Occipital lobe (tissue), 2 donors: Measurements from ENCODE around the gene ZAP70. TPM values are rescaled to one million over a fixed set of nuclear protein-coding genes. Genes with fewer than 3 reads are reported as not detected.
A peak's percentile ranks its signal among the peaks of the same experiment; 100 is the strongest.
"Not testable (repeated sequence)": the region's sequence is repeated elsewhere in the genome, so short reads cannot be mapped to it uniquely, and the experiment has no call there.

ENCODE experiments used
- DNase-seq: peaks from one replicate; lab custom pipeline; 2025; lab: John Stamatoyannopoulos, UW
- total RNA-seq: library from RNA; depleted of rRNA; stranded (reverse); fragments of >200 nt; gene quantifications from one replicate; pipeline ENCODE4 v1.2.3, GENCODE V29; 2014

Gene ZAP70
- total RNA-seq, 1 donor from 2014 or later = 1.1 TPM

DNA sequence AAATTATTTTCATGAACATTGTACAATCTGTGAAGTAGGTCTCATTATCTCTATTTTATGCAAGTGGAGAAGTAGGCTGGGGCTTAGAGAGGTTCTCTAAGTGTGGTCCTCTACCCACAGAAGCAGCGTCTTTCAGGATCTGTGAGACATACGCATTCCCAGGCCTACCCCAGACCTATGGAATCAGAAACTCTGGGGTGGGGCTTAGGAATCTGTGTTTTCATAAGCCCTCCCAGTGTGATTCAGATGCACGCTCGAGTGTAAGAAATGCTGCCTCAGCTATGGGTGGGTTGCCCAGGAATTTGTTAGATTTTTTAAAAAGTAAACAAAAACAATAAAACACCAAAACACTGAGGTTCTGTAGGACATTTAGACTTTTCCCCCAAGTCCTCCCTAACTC is 14.8 kb upstream of the ZAP70 start:
- no peak for DNase-seq

DNA sequence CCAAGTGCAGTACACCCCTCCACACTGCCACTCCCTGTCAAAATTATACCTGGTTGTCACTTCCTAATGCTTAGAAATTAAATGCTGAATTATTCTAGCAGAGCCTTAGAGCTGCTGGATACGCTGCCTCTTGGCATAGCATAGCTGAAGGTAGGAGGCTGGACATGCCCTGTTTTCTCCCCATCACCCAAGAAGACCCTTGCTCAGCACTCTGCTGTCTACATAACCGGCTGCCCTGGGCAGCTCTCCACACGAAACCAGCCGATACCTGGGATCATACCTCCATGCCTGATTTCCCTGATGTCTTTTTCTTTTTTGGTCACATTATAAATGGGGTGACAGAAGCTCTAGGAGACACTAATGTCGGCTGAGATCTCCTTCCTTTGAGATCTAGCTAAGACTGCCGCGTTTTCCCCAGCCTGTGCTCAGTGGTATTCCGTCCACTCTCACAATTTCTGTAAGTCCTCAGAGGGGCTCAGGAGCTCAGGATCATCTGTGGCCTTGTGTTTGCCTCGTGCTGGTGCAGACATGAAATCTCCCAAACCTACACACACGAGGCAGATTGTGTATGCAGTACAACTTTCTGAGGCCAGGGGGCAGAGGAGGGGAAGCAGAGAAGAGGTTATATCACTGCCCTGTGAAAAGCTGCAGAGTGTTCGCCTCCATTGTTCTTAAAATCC is 13.5 kb upstream of the ZAP70 start:
- DNase-seq = peak; percentile 16

GRCh38 chr2:97701186-97701585 is 12.2 kb upstream of the ZAP70 start:
- no peak for DNase-seq

GRCh38 chr2:97701851-97702465 is 11.4 kb upstream of the ZAP70 start:
- no peak for DNase-seq

- DNase-seq = no peak
These were observed 10.5 kb upstream of the ZAP70 start for GRCh38 chr2:97702731-97703470.

DNA sequence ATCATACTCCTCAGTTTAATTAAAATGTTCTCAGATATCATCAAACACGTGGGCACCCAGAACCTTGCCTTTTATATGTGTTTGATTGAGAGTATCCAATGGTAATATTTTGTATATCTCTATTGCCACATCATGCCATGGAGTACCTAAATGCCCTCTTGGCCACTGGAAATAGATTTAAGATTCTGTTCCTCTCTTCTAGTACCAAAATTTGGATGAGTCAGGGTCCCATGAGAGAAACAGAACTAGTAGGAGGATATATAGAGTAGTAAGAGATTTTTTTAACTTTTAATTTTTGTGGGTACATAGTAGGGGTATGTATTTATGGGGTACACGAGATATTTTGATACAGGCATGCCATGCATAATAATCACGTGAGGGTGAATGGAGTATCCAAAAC is 9.6 kb upstream of the ZAP70 start:
- DNase-seq = no peak

GRCh38 chr2:97704989-97705388 is 8.4 kb upstream of the ZAP70 start:
- no peak for DNase-seq

- no peak for DNase-seq
These were observed 7.3 kb upstream of the ZAP70 start for GRCh38 chr2:97706112-97706511.

GRCh38 chr2:97706708-97707345 is 6.5 kb upstream of the ZAP70 start:
- no peak for DNase-seq

GRCh38 chr2:97707362-97708047 is 5.9 kb upstream of the ZAP70 start:
- no peak for DNase-seq

- DNase-seq = no peak
These were observed 5.4 kb upstream of the ZAP70 start for GRCh38 chr2:97708048-97708380.

DNA sequence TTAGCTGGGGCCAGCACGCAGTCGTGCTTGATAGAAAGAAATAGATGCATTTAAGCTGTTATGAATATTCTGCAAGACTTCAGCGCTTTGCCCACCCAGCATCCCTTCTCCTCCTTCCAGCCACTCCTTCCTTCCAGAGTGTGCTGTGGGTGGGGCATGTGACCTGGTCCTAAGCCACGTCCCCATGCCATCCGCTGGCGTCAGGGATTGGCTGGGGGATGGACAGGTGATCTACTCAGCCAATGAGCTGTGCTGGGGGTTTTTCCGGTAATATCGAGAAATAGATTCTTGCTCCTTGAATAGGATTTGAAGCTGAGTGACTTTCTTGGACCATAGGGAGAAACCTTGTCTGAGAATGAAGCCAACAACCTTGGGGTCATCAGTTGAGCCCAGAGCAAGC is 4.8 kb upstream of the ZAP70 start:
- no peak for DNase-seq

- DNase-seq = no peak
These were observed 2.0 kb upstream of the ZAP70 start for GRCh38 chr2:97711394-97711711.

DNA sequence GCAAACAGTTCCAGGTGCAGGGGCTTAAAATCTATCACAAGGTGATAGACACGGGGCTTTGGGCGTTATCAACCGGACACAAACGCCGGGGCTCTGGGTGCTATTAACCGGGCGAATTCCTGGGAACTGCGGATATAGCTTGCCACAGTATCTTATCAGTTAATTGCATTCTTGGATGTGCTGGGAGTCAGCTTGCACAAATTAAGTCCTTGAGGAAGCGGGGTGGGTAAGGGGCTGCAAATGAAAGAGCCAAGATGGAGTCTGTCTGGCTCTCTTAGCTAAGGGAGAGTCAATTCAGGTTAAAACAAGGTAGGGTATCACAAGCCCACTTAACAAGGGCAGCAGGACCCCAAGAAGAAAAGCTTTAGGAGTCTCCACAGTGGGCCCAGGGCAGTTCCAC is 1.2 kb upstream of the ZAP70 start:
- not testable (repeated sequence) for DNase-seq

DNA sequence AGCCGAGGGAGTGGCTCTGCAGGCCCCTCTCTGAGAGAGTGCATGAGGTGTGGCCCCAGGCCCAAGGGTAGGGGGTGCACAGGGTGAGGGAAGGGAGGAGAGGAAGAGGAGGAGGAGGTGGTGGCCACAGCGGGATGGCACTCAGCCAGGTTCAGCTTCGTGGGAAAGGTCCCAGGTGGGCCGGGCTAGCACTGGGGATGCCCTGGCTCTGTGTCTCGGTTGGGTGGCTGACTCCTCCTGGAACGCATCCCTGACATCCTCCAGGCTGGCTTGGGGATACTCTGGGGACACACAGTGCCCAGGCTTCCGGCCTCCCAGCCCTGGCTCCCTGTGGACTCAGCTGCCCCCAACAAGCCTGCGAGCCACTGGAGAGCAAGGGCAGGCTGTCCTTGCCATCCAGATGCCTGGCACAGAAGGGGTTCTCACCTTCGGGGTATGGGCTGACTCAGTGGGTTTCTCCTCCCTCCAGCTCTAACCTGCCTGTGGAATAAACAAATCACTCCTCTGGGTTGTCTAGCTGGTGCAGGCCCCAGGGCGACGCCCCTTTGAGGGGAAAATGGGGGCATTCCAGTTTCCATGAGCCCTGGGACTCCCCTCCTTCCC is 582 bp upstream of the ZAP70 start:
- DNase-seq = no peak

- no peak for DNase-seq
These were observed 941 bp downstream of the ZAP70 start for GRCh38 chr2:97714084-97714949.

DNA sequence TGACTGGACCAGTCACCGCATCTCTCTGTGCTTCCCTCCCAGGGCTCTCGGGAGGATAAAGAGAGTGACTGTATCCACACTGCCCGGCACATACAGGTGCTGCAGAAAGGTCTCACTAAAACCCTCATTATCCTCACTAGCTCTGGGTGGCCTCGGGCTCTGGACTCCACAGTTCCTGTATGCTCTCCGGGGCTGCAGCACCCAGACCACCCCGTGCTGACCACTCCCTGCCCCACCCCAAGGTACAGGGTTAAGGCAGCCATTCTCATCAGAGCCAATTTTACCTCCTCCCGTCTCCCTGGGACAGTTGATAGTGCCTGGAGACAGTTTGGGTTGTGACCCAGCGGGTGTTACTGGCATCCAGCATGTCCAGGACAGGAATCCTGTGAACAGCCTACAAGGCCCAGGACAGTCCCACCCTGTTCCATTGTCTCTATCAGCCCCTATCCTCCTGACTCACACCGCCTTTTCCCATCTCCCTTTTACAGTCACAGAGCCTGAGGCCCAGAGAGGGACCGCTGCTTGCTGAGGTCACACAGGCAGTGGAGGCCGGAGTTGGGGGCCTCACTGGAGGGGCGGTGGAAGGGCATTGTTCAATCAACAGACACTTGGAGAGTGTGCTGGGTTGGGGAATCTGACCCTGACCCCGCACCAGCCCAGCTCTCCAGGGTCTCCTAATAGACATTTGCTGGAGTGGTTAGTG is 1.7 kb downstream of the ZAP70 start:
- DNase-seq = no peak

DNA sequence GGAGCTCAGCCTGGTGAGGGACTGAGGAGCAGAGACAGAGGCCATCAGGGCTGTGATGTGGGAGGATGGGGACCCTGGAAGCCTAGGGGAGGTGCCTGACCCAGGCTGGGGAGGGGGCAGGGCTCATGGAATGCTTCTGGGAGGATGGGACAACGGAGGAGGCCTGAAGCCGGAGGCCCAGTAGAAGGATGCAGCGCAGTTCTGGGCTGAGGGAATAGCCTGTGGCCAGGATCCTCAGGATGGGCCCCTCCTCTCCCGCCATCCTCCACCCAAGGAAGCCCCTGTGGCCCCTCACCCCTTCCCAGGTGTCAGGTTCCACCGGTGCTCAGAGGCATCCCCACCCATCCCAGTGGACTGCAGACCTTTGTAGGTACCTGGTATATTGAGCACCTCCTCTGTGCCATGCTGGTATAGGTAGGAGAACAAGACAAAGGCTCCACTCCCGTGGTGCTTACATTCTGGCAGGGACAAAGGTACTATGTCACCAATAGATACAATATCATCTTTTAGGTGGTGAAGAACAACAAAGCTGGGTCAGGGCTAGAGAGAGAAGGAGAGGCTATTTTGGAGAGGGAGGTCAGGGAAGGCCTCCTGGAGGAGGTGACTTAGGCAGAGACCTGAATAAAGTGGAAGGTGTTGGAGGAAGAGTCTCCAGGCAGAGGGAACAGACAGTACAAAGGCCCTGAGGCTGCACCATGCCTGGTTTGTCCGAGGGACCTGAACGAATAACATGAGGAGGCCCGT is 2.7 kb downstream of the ZAP70 start:
- no peak for DNase-seq
